ENCODE results near the gene POLA1. TPM values are rescaled to one million over a fixed set of nuclear protein-coding genes. Genes with fewer than 3 reads are reported as not detected.

Gene POLA1
- total and polyA plus RNA-seq, 2 of the 4 experiments (the other 2 are of a cell fraction) = 4.0 to 15.1 TPM

GRCh38 chrX:24945009-24945408, 251.3 kb downstream of the POLA1 start:
- Histone ChIP-seq H4K8ac (ENCODE audit: low read depth in 2 of 2, low read length in 2 of 2) (no peak overlapping the region), H3K18ac (ENCODE audit: low read depth, low read length) (no peak overlapping the region), H3K27me3 (ENCODE audit: control insufficient read depth, insufficient read depth, low read length) (no peaks in the 10 kb centered on the region), H4K91ac (ENCODE audit: insufficient read depth, low read depth, low read length) (no peak overlapping the region), H3K36me3 (ENCODE audit: control insufficient read depth, insufficient read depth, low read length) (no peaks in the 10 kb centered on the region), H2BK5ac (ENCODE audit: low read depth, low read length, poor library complexity, severe bottlenecking) (no peak overlapping the region), H3K4me1 (ENCODE audit: control insufficient read depth, insufficient read depth, low read length) (no peaks in the 10 kb centered on the region), H2AFZ (replicated peaks; ENCODE audit: low read length, poor library complexity) (no peak overlapping the region), H3K23ac (ENCODE audit: low read depth, low read length) (no peak overlapping the region), H3K4me2 (ENCODE audit: low read depth, low read length) (no peak overlapping the region), H3K14ac (replicated peaks; ENCODE audit: low read depth, low read length) (no peak overlapping the region), H3K9ac (ENCODE audit: low read depth, low read length) (no peak overlapping the region), H3K79me1 (ENCODE audit: low read depth in 1 of 2, low read length in 2 of 2) (no peaks in the 10 kb centered on the region), H3K4me3 (ENCODE audit: insufficient read depth, low read depth, low read length) (no peak overlapping the region), H3K9me1 (ENCODE audit: insufficient read depth, low read length) (no peaks in the 10 kb centered on the region), H2AK5ac (ENCODE audit: low read depth, low read length) (no peak overlapping the region), H3K4ac (ENCODE audit: low read depth, low read length) (no peak overlapping the region), H3K27ac (ENCODE audit: insufficient read depth, low read length) (no peak overlapping the region), H2BK120ac (ENCODE audit: low read depth, low read length) (no peak overlapping the region), H4K5ac (ENCODE audit: low read depth, low read length) (no peak overlapping the region), H2BK20ac (ENCODE audit: low read depth, low read length) (no peak overlapping the region), H2AK9ac (replicated peaks; ENCODE audit: low read depth, low read length, poor library complexity) (no peak overlapping the region), H4K20me1 (ENCODE audit: insufficient read depth, low read length) (no peaks in the 10 kb centered on the region), H3K9me3 (ENCODE audit: control insufficient read depth, insufficient read depth, low read length) (no peaks in the 10 kb centered on the region), H2BK15ac (ENCODE audit: low read depth, low read length) (no peak overlapping the region), H3K56ac (ENCODE audit: extremely low read depth, insufficient read depth, low read length) (no peak overlapping the region)
- CTCF ChIA-PET = interaction anchor here (1.0 kb wide), 1 partner anchor 192 kb away, joined by 3 read pairs; no protein-coding TSS in a partner anchor
- DNase-seq (no peak), ATAC-seq (ENCODE audit: low read depth) (no peak)
- in situ Hi-C loops (cut with MboI; ENCODE audit: low sequenced_read_pairs) (no loop called here), dilution Hi-C loops (cut with HindIII; ENCODE audit: low sequenced_read_pairs, unreplicated experiment) (no loop called here), intact Hi-C loops (cut with micrococcal nuclease) (no loop called here)
- WGBS, 2 experiments (ENCODE audit: extremely low coverage in 2 of 2, insufficient read length in 1 of 2) = no CpG with 5 or more reads among the region's 4 CpGs
- no TSS peak for BruUV-seq (replicated peaks)
- POLR2A ChIA-PET (ENCODE audit: unreplicated experiment) = no interaction called here
- TF ChIP-seq CEBPB (IDR thresholded peaks at IDR 0.05; ENCODE audit: low read depth, low read length) (no peak), MAZ (IDR thresholded peaks at IDR 0.05; ENCODE audit: borderline replicate concordance, low read depth, low read length) (no peak), NFE2L2 (IDR thresholded peaks at IDR 0.05; ENCODE audit: low read depth, low read length) (no peak), BHLHE40 (IDR thresholded peaks at IDR 0.05; ENCODE audit: low read depth, low read length) (no peak), RFX5 (IDR thresholded peaks at IDR 0.05; ENCODE audit: low read depth, low read length) (no peak), SMC3 (IDR thresholded peaks at IDR 0.05; ENCODE audit: low read depth, low read length) (no peak), MXI1 (IDR thresholded peaks at IDR 0.05; ENCODE audit: borderline replicate concordance, low read depth, low read length) (no peak), FOS (IDR thresholded peaks at IDR 0.05; ENCODE audit: low read depth, low read length) (no peak), POLR2A (IDR thresholded peaks at IDR 0.05; ENCODE audit: low read depth, low read length) (no peak), RCOR1 (IDR thresholded peaks at IDR 0.05; ENCODE audit: insufficient replicate concordance, low read length) (no peak), MAFK (IDR thresholded peaks at IDR 0.05; ENCODE audit: low read depth, low read length) (no peak), RAD21 (IDR thresholded peaks at IDR 0.05; ENCODE audit: low read length) (no peak), CHD1 (IDR thresholded peaks at IDR 0.05; ENCODE audit: low read depth, low read length) (no peak), USF2 (IDR thresholded peaks at IDR 0.05; ENCODE audit: low read depth, low read length) (no peak)
- TF ChIP-seq, protein P1, sequence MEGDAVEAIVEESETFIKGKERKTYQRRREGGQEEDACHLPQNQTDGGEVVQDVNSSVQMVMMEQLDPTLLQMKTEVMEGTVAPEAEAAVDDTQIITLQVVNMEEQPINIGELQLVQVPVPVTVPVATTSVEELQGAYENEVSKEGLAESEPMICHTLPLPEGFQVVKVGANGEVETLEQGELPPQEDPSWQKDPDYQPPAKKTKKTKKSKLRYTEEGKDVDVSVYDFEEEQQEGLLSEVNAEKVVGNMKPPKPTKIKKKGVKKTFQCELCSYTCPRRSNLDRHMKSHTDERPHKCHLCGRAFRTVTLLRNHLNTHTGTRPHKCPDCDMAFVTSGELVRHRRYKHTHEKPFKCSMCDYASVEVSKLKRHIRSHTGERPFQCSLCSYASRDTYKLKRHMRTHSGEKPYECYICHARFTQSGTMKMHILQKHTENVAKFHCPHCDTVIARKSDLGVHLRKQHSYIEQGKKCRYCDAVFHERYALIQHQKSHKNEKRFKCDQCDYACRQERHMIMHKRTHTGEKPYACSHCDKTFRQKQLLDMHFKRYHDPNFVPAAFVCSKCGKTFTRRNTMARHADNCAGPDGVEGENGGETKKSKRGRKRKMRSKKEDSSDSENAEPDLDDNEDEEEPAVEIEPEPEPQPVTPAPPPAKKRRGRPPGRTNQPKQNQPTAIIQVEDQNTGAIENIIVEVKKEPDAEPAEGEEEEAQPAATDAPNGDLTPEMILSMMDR (conservative IDR thresholded peaks at IDR 0.05; ENCODE audit: low read depth, low read length) = no peak
- TF ChIP-seq, protein P2, sequence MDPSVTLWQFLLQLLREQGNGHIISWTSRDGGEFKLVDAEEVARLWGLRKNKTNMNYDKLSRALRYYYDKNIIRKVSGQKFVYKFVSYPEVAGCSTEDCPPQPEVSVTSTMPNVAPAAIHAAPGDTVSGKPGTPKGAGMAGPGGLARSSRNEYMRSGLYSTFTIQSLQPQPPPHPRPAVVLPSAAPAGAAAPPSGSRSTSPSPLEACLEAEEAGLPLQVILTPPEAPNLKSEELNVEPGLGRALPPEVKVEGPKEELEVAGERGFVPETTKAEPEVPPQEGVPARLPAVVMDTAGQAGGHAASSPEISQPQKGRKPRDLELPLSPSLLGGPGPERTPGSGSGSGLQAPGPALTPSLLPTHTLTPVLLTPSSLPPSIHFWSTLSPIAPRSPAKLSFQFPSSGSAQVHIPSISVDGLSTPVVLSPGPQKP (IDR thresholded peaks at IDR 0.05; ENCODE audit: borderline replicate concordance, low read depth, low read length) = no peak

Measured in IMR-90 (cell line).